H1 (cell line): ENCODE data around the gene DHRS4. TPM values are rescaled to one million over a fixed set of nuclear protein-coding genes. Genes with fewer than 3 reads are reported as not detected.
"Not testable (repeated sequence)": the region's sequence is repeated elsewhere in the genome, so short reads cannot be mapped to it uniquely, and the experiment has no call there.

Experiments
- CTCF ChIA-PET: fragments of 300-600 bp; sonication (Branson Sonifier 250); formaldehyde crosslinking; loops from one replicate; lab custom pipeline; 2021; ENCODE audit not compliant: partially characterized antibody; lab: Charles Lee
- POLR2A ChIA-PET: fragments of 300-600 bp; sonication (Branson Sonifier 250); formaldehyde crosslinking; loops from one replicate; lab custom pipeline; 2021; ENCODE audit warnings: inconsistent platforms; ENCODE audit not compliant: partially characterized antibody; lab: Charles Lee
- DNase-seq, 2 experiments: peaks; one replicate each; pipeline versions ENCODE4 v3.0.0 to v3.0.0-alpha.2; 2010 to 2022; ENCODE audit warnings: low spot score in 2 of 2, low read depth in 1 of 2, mixed read lengths in 1 of 2
- FAIRE-seq: peaks from 2 replicates; lab custom pipeline; 2011; peaks lifted over from hg19 to GRCh38; lab: Jason Lieb, UNC
- H2AFZ ChIP-seq: 2 replicates; pipeline ENCODE4 v1.8.1; 2012; ENCODE audit warnings: low read length, inconsistent platforms
- H2AK5ac ChIP-seq: 2 replicates; pipeline ENCODE4 v1.6.1; 2013; ENCODE audit warnings: low read depth, low read length
- H2BK120ac ChIP-seq: replicated peaks from 2 replicates; pipeline ENCODE3; 2013; ENCODE audit warnings: low read depth, low read length, inconsistent platforms
- H2BK12ac ChIP-seq: 2 replicates; pipeline ENCODE4 v1.6.1; 2013; ENCODE audit warnings: low read depth, low read length
- H2BK15ac ChIP-seq: 2 replicates; pipeline ENCODE4 v1.6.1; 2013; ENCODE audit warnings: low read length
- H2BK20ac ChIP-seq: 2 replicates; pipeline ENCODE4 v1.6.1; 2013; ENCODE audit warnings: low read length
- H2BK5ac ChIP-seq: 2 replicates; pipeline ENCODE4 v1.6.1; 2013; ENCODE audit warnings: low read depth, low read length
- H3K14ac ChIP-seq: 2 replicates; pipeline ENCODE4 v1.6.1; 2013; ENCODE audit warnings: inconsistent platforms; ENCODE audit not compliant: insufficient read length
- H3K18ac ChIP-seq: 2 replicates; pipeline ENCODE4 v1.6.1; 2013; ENCODE audit warnings: low read length; ENCODE audit errors: extremely low read depth
- H3K23ac ChIP-seq: 2 replicates; pipeline ENCODE4 v1.6.1; 2013; ENCODE audit warnings: inconsistent platforms; ENCODE audit not compliant: insufficient read length
- H3K23me2 ChIP-seq: 2 replicates; pipeline ENCODE4 v1.6.1; 2013; ENCODE audit warnings: low read depth, low read length
- H3K27ac ChIP-seq: 2 replicates; pipeline ENCODE4 v1.6.1; 2011; ENCODE audit warnings: low read depth, low read length, inconsistent platforms
- H3K27me3 ChIP-seq, 4 experiments: replicated peaks in 1 of 4; 1 replicate in 1 of 4; 2 replicates in 3 of 4; pipeline versions ENCODE4 v1.6.1 to v1.8.1; 2011 to 2013; ENCODE audit warnings: low read length in 3 of 4, mild to moderate bottlenecking in 3 of 4, inconsistent platforms in 2 of 4, mixed read lengths in 2 of 4, moderate library complexity in 1 of 4; ENCODE audit not compliant: control insufficient read depth in 3 of 4, insufficient read depth in 3 of 4; ENCODE audit errors: extremely low read depth in 1 of 4
- H3K36me3 ChIP-seq, 4 experiments: 2 replicates each; pipeline versions ENCODE4 v1.6.1 to v1.8.1; 2011 to 2013; ENCODE audit warnings: mild to moderate bottlenecking in 4 of 4, low read length in 3 of 4, moderate library complexity in 2 of 4, control low read depth in 1 of 4, inconsistent platforms in 1 of 4; ENCODE audit not compliant: insufficient read depth in 4 of 4, control insufficient read depth in 2 of 4
- H3K4ac ChIP-seq: replicated peaks from 2 replicates; pipeline ENCODE3; 2013; ENCODE audit warnings: low read length, low read depth, mixed read lengths, inconsistent platforms; ENCODE audit not compliant: insufficient read length
- H3K4me1 ChIP-seq, 4 experiments: replicated peaks in 1 of 4; 1 replicate in 1 of 4; 2 replicates in 3 of 4; pipeline versions ENCODE4 v1.6.1 to v1.8.1; 2011 to 2013; ENCODE audit warnings: low read length in 3 of 4, inconsistent platforms in 2 of 4, mixed read lengths in 1 of 4; ENCODE audit not compliant: insufficient read depth in 4 of 4, control insufficient read depth in 3 of 4
- H3K4me2 ChIP-seq, 2 experiments: 2 replicates each; pipeline versions ENCODE4 v1.6.1 to v1.8.1; 2011 to 2013; ENCODE audit warnings: low read depth in 2 of 2, low read length in 2 of 2, control low read depth in 1 of 2, inconsistent platforms in 1 of 2, mild to moderate bottlenecking in 1 of 2; ENCODE audit not compliant: insufficient read depth in 1 of 2
- H3K4me3 ChIP-seq, 4 experiments: fragments of 200-600, 300-600 bp in 1 of 4; sonication (generic), shearing (Covaris generic), sonication (Bioruptor Twin) in 1 of 4; 2 replicates each; pipeline versions ENCODE4 v1.5.1 to v1.8.1; 2011 to 2016; ENCODE audit warnings: low read length in 4 of 4, low read depth in 3 of 4, control low read depth in 2 of 4, inconsistent platforms in 2 of 4, mild to moderate bottlenecking in 2 of 4, mixed read lengths in 1 of 4, moderate library complexity in 1 of 4; ENCODE audit not compliant: insufficient read depth in 2 of 4; ENCODE audit errors: extremely low read depth in 1 of 4
- H3K56ac ChIP-seq: replicated peaks from 2 replicates; pipeline ENCODE3; 2013; ENCODE audit warnings: low read depth, mild to moderate bottlenecking, mixed read lengths, low read length, inconsistent platforms; ENCODE audit not compliant: insufficient read length
- H3K79me1 ChIP-seq: 2 replicates; pipeline ENCODE4 v1.6.1; 2013; ENCODE audit warnings: low read depth, low read length, control low read depth
- H3K79me2 ChIP-seq, 2 experiments: 2 replicates each; pipeline versions ENCODE4 v1.6.1 to v1.8.1; 2012 to 2013; ENCODE audit warnings: low read length in 2 of 2, mild to moderate bottlenecking in 2 of 2, inconsistent platforms in 1 of 2; ENCODE audit not compliant: insufficient read depth in 2 of 2, control insufficient read depth in 1 of 2
- H3K9ac ChIP-seq, 4 experiments: replicated peaks in 1 of 4; 1 replicate in 1 of 4; 2 replicates in 3 of 4; pipeline versions ENCODE4 v1.6.1 to v1.8.1; 2011 to 2013; ENCODE audit warnings: low read depth in 3 of 4, low read length in 3 of 4, control low read depth in 2 of 4, mild to moderate bottlenecking in 2 of 4, moderate library complexity in 2 of 4, inconsistent platforms in 1 of 4; ENCODE audit errors: extremely low read depth in 1 of 4
- H3K9me3 ChIP-seq, 2 experiments: 2 replicates each; pipeline versions ENCODE4 v1.6.1 to v1.8.1; 2012 to 2013; ENCODE audit warnings: mild to moderate bottlenecking in 2 of 2, moderate library complexity in 2 of 2, control low read depth in 1 of 2, inconsistent platforms in 1 of 2, low read depth in 1 of 2, low read length in 1 of 2, mixed read lengths in 1 of 2; ENCODE audit not compliant: insufficient read depth in 2 of 2
- H4K20me1 ChIP-seq, 2 experiments: replicated peaks in 1 of 2; 2 replicates each; pipeline versions ENCODE3 to v1.8.1; 2011 to 2013; ENCODE audit warnings: inconsistent platforms in 2 of 2, low read length in 2 of 2, mild to moderate bottlenecking in 1 of 2; ENCODE audit not compliant: insufficient read depth in 2 of 2, control insufficient read depth in 1 of 2
- H4K5ac ChIP-seq: 2 replicates; pipeline ENCODE4 v1.6.1; 2013; ENCODE audit warnings: low read length, low read depth, mixed read lengths, inconsistent platforms; ENCODE audit not compliant: insufficient read length
- H4K8ac ChIP-seq: 2 replicates; pipeline ENCODE4 v1.8.0; 2013; ENCODE audit warnings: mild to moderate bottlenecking, moderate library complexity, low read length, inconsistent platforms; ENCODE audit not compliant: insufficient read depth; ENCODE audit errors: extremely low read depth
- H4K91ac ChIP-seq: replicated peaks from 2 replicates; pipeline ENCODE3; 2013; ENCODE audit warnings: low read length, mixed read lengths, inconsistent platforms; ENCODE audit not compliant: insufficient read length
- WGBS, 2 experiments: shearing (Covaris generic) in 1 of 2; methylation state at CpG; one replicate each; pipeline versions ENCODE4 v1.1.6 to v1.1.7; 2013 to 2015; ENCODE audit warnings: low lambda C conversion rate in 2 of 2, mixed read lengths in 2 of 2, inconsistent platforms in 1 of 2, low coverage in 1 of 2, missing lambda C conversion rate in 1 of 2; ENCODE audit not compliant: insufficient replicate concordance in 2 of 2, insufficient coverage in 1 of 2, insufficient read length in 1 of 2; ENCODE audit errors: extremely low coverage in 1 of 2, missing lambda C conversion rate in 1 of 2; 5-methylcytosine and 5-hydroxymethylcytosine counted together
- polyA plus RNA-seq, 7 experiments: library from polyadenylated mRNA; depleted of rRNA in 3 of 7; stranded (reverse) in 5 of 7; unstranded in 2 of 7; fragments of >200 nt in 5 of 7; fragments of 200-250 nt in 2 of 7; gene quantifications; 1 replicate in 5 of 7; 2 replicates in 1 of 7; 4 replicates in 1 of 7; pipeline versions ENCODE4 v1.2.1 to v1.2.3, GENCODE V29; 2011 to 2013; ENCODE audit warnings: missing spikeins in 2 of 7, mixed read lengths in 2 of 7
- total RNA-seq: library from RNA; stranded (reverse); fragmentation: NEBNext Ultra II Directional; extraction: Animal tissue kit (Norgen Biotek cat#: 25700); gene quantifications from 2 replicates; pipeline ENCODE4 v1.2.1, GENCODE V29; 2021

DHRS4 gene
- total and polyA plus RNA-seq, 2 of the 8 experiments (the other 6 are each of a cell fraction or from before 2014, with no cell fraction given): 11.7 to 16.2 TPM

GRCh38 chr14:23981951-23982813 lies 28.6 kb downstream of the DHRS4 start:
- CTCF ChIA-PET, H4K91ac ChIP-seq, H3K27ac ChIP-seq, H3K36me3 ChIP-seq, H3K23me2 ChIP-seq, H2BK12ac ChIP-seq, H3K27me3 ChIP-seq, H3K23ac ChIP-seq, H3K4ac ChIP-seq, H4K8ac ChIP-seq, H2BK20ac ChIP-seq, H2BK15ac ChIP-seq, H4K5ac ChIP-seq, H4K20me1 ChIP-seq, H3K14ac ChIP-seq, H3K56ac ChIP-seq, H3K79me2 ChIP-seq, H2BK5ac ChIP-seq, H2BK120ac ChIP-seq, H2AFZ ChIP-seq, H3K18ac ChIP-seq, FAIRE-seq, DNase-seq, H3K4me1 ChIP-seq, H3K79me1 ChIP-seq, H3K4me3 ChIP-seq, H2AK5ac ChIP-seq, H3K4me2 ChIP-seq, H3K9me3 ChIP-seq, H3K9ac ChIP-seq: not testable (repeated sequence)
- WGBS, 2 experiments: 88% methylated on average over 10 of the region's 10 CpGs; no CpG with 5 or more reads in 1 of the 2 experiments
- POLR2A ChIA-PET: interaction anchor here (0.6 kb wide), 1 partner anchor 287 kb away, joined by 3 read pairs; no protein-coding TSS in a partner anchor
